K562 (cell line): ENCODE results near the gene PIP4K2A. TPM values are rescaled to one million over a fixed set of nuclear protein-coding genes. Genes with fewer than 3 reads are reported as not detected.

ENCODE experiments used
- ARID1B ChIP-seq: fragments of 450-650 bp; IDR thresholded peaks from 2 replicates; pipeline ENCODE4 v1.6.1; 2016; ENCODE audit warnings: antibody characterized with exemption, mild to moderate bottlenecking, inconsistent platforms
- BHLHE40 ChIP-seq: IDR thresholded peaks from 2 replicates; pipeline ENCODE4 v1.6.1; 2011; ENCODE audit warnings: low read length, improper control_type of control experiment
- BRF2 ChIP-seq: IDR thresholded peaks from 3 replicates; pipeline ENCODE4 v1.6.1; 2011; ENCODE audit warnings: borderline replicate concordance, mild to moderate bottlenecking; ENCODE audit not compliant: insufficient read length, insufficient read depth
- POLR2A ChIP-seq: fragments of 450-650 bp; conservative IDR thresholded peaks from 2 replicates; pipeline ENCODE4 v1.6.1; 2016
- POLR3A ChIP-seq: IDR thresholded peaks from 2 replicates; pipeline ENCODE4 v1.6.1; 2011; ENCODE audit warnings: borderline replicate concordance, mild to moderate bottlenecking, moderate library complexity; ENCODE audit not compliant: insufficient read length, insufficient read depth; ENCODE audit errors: extremely low read depth
- SUPT5H ChIP-seq: fragments of 450-650 bp; IDR thresholded peaks from 2 replicates; pipeline ENCODE4 v1.6.1; 2016
- THAP7 ChIP-seq: fragments of 250-450 bp; sonication (Bioruptor Pico); IDR thresholded peaks from 2 replicates; pipeline ENCODE4 v1.5.0; 2021
- ZC3H8 ChIP-seq: fragments of 450-650 bp; IDR thresholded peaks from 2 replicates; pipeline ENCODE4 v1.6.1; 2017
- ZNF696 ChIP-seq: fragments of 250-450 bp; sonication (Bioruptor Pico); conservative IDR thresholded peaks from 2 replicates; pipeline ENCODE4 v1.4.0; 2020; ENCODE audit warnings: mild to moderate bottlenecking, moderate library complexity
- polyA plus RNA-seq, 8 experiments: library from polyadenylated mRNA; depleted of rRNA in 4 of 8; stranded (reverse) in 5 of 8; unstranded in 3 of 8; fragments of >200 nt; fragmentation: Nextera tagmentation in 2 of 8; fragmentation: Illumina TruSeq in 1 of 8; extraction: Ambion mirVana in 2 of 8; extraction: Trizol in 1 of 8; gene quantifications; 2 replicates each; pipeline versions ENCODE4 v1.2.1 to v1.2.3, GENCODE V29; 2011 to 2014; ENCODE audit warnings: inconsistent platforms in 1 of 8, missing spikeins in 1 of 8
- total RNA-seq, 7 experiments: library from RNA; depleted of rRNA in 6 of 7; stranded (reverse); fragments of >200 nt in 6 of 7; fragmentation: Illumina TruSeq in 2 of 7; extraction: Trizol in 2 of 7; gene quantifications; 2 replicates each; pipeline versions ENCODE4 v1.2.1 to v1.2.3, GENCODE V29; 2011 to 2021; ENCODE audit warnings: low replicate concordance in 1 of 7
- TF ChIP-seq, protein P1 (sequence below): fragments of 450-650 bp; formaldehyde crosslinking; IDR thresholded peaks from 2 replicates; pipeline ENCODE4 v1.4.0; 2020; ENCODE audit warnings: mild to moderate bottlenecking, moderate library complexity
- TF ChIP-seq, protein P2 (sequence below): sonication (generic); formaldehyde crosslinking; IDR thresholded peaks from 2 replicates; pipeline ENCODE4 v1.9.0; 2022; ENCODE audit warnings: mild to moderate bottlenecking, missing genetic modification reagents
- TF ChIP-seq, protein P3 (sequence below): sonication (generic); formaldehyde crosslinking; IDR thresholded peaks from 2 replicates; pipeline ENCODE4 v1.8.0; 2023; ENCODE audit warnings: missing genetic modification reagents, mild to moderate bottlenecking, borderline replicate concordance
- TF ChIP-seq, protein P4 (sequence below): fragments of 450-650 bp; IDR thresholded peaks from one replicate; pipeline ENCODE4 v1.6.1; 2018; ENCODE audit warnings: mild to moderate bottlenecking, moderate library complexity; ENCODE audit not compliant: partially characterized antibody
- TF ChIP-seq, protein P5 (sequence below): fragments of 250-450 bp; sonication (Bioruptor Pico); IDR thresholded peaks from 2 replicates; pipeline ENCODE4 v1.8.0; 2021; ENCODE audit warnings: moderate library complexity, mild to moderate bottlenecking, inconsistent platforms

Gene PIP4K2A
- total and polyA plus RNA-seq, 9 of the 15 experiments (the other 6 are each of a cell fraction or from before 2014, with no cell fraction given) = 35.6 to 117 (median 71.9) TPM

DNA sequence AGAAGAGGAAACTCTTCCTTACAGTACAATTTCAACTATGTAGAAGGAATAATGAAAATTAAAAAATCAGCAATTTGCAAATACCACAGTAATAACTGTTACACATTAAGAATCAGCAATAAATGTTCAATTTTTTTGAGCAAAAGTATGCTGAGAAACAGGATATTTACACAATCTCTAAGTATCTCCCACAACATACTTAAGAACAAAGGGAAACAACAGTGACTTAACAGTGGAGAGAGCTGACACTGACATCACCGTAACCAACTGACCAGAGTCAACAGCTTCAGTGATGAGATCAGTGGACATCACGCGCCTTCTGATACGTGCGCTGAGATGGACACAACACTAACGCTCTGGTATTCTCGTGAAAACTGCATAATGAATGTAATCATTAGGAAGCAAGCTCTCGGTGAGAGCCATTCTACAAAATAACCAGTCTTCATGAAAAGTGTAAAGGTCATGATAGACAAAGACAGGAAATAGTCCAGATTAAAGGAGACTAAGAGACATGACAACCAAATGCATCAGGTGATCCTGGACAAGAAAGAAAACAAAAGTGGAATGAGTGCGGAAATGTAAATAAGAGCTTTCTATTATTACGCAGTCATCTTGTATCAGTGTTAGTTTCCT, 82.6 kb downstream of the PIP4K2A start (continued):
- TF ChIP-seq, protein P1, sequence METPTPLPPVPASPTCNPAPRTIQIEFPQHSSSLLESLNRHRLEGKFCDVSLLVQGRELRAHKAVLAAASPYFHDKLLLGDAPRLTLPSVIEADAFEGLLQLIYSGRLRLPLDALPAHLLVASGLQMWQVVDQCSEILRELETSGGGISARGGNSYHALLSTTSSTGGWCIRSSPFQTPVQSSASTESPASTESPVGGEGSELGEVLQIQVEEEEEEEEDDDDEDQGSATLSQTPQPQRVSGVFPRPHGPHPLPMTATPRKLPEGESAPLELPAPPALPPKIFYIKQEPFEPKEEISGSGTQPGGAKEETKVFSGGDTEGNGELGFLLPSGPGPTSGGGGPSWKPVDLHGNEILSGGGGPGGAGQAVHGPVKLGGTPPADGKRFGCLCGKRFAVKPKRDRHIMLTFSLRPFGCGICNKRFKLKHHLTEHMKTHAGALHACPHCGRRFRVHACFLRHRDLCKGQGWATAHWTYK (CRISPR knock-in tag) = peak; percentile 34; the same call in 1 of the 2 replicates
- TF ChIP-seq POLR3A (no peak), BRF2 (no peak), SUPT5H (no peak), THAP7 (CRISPR knock-in tag) (no peak), POLR2A (0 out of 2 replicates have a peak, but pooled peaks have one; percentile 42), ZC3H8 (no peak), BHLHE40 (peak; percentile 92), ARID1B (peak; percentile 71), ZNF696 (CRISPR knock-in tag) (no peak)
- TF ChIP-seq, protein P2, sequence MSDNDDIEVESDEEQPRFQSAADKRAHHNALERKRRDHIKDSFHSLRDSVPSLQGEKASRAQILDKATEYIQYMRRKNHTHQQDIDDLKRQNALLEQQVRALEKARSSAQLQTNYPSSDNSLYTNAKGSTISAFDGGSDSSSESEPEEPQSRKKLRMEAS (CRISPR knock-in tag) = no peak
- TF ChIP-seq, protein P3, sequence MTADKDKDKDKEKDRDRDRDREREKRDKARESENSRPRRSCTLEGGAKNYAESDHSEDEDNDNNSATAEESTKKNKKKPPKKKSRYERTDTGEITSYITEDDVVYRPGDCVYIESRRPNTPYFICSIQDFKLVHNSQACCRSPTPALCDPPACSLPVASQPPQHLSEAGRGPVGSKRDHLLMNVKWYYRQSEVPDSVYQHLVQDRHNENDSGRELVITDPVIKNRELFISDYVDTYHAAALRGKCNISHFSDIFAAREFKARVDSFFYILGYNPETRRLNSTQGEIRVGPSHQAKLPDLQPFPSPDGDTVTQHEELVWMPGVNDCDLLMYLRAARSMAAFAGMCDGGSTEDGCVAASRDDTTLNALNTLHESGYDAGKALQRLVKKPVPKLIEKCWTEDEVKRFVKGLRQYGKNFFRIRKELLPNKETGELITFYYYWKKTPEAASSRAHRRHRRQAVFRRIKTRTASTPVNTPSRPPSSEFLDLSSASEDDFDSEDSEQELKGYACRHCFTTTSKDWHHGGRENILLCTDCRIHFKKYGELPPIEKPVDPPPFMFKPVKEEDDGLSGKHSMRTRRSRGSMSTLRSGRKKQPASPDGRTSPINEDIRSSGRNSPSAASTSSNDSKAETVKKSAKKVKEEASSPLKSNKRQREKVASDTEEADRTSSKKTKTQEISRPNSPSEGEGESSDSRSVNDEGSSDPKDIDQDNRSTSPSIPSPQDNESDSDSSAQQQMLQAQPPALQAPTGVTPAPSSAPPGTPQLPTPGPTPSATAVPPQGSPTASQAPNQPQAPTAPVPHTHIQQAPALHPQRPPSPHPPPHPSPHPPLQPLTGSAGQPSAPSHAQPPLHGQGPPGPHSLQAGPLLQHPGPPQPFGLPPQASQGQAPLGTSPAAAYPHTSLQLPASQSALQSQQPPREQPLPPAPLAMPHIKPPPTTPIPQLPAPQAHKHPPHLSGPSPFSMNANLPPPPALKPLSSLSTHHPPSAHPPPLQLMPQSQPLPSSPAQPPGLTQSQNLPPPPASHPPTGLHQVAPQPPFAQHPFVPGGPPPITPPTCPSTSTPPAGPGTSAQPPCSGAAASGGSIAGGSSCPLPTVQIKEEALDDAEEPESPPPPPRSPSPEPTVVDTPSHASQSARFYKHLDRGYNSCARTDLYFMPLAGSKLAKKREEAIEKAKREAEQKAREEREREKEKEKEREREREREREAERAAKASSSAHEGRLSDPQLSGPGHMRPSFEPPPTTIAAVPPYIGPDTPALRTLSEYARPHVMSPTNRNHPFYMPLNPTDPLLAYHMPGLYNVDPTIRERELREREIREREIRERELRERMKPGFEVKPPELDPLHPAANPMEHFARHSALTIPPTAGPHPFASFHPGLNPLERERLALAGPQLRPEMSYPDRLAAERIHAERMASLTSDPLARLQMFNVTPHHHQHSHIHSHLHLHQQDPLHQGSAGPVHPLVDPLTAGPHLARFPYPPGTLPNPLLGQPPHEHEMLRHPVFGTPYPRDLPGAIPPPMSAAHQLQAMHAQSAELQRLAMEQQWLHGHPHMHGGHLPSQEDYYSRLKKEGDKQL (CRISPR knock-in tag) = no peak
- TF ChIP-seq, protein P4, sequence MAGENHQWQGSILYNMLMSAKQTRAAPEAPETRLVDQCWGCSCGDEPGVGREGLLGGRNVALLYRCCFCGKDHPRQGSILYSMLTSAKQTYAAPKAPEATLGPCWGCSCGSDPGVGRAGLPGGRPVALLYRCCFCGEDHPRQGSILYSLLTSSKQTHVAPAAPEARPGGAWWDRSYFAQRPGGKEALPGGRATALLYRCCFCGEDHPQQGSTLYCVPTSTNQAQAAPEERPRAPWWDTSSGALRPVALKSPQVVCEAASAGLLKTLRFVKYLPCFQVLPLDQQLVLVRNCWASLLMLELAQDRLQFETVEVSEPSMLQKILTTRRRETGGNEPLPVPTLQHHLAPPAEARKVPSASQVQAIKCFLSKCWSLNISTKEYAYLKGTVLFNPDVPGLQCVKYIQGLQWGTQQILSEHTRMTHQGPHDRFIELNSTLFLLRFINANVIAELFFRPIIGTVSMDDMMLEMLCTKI = no peak
- TF ChIP-seq, protein P5, sequence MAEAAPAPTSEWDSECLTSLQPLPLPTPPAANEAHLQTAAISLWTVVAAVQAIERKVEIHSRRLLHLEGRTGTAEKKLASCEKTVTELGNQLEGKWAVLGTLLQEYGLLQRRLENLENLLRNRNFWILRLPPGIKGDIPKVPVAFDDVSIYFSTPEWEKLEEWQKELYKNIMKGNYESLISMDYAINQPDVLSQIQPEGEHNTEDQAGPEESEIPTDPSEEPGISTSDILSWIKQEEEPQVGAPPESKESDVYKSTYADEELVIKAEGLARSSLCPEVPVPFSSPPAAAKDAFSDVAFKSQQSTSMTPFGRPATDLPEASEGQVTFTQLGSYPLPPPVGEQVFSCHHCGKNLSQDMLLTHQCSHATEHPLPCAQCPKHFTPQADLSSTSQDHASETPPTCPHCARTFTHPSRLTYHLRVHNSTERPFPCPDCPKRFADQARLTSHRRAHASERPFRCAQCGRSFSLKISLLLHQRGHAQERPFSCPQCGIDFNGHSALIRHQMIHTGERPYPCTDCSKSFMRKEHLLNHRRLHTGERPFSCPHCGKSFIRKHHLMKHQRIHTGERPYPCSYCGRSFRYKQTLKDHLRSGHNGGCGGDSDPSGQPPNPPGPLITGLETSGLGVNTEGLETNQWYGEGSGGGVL = no peak
